GM12892 (cell line): ENCODE data around the gene FER.

Source experiments
- DNase-seq: peaks from one replicate; pipeline ENCODE4 v3.0.0; 2011; ENCODE audit not compliant: insufficient read length
- FAIRE-seq: peaks from 2 replicates; lab custom pipeline; 2011; peaks lifted over from hg19 to GRCh38; lab: Jason Lieb, UNC
- POLR2A ChIP-seq: IDR thresholded peaks from 2 replicates; pipeline ENCODE4 v1.6.1; 2011; ENCODE audit warnings: low read depth, low read length, control low read depth
- POLR2AphosphoS5 ChIP-seq: IDR thresholded peaks from 2 replicates; pipeline ENCODE4 v1.6.1; 2011; ENCODE audit warnings: low read depth, low read length, control low read depth
- TAF1 ChIP-seq: IDR thresholded peaks from 2 replicates; pipeline ENCODE4 v1.6.1; 2011; ENCODE audit warnings: low read depth, mild to moderate bottlenecking, control low read depth, low read length, borderline replicate concordance

Gene FER

DNA sequence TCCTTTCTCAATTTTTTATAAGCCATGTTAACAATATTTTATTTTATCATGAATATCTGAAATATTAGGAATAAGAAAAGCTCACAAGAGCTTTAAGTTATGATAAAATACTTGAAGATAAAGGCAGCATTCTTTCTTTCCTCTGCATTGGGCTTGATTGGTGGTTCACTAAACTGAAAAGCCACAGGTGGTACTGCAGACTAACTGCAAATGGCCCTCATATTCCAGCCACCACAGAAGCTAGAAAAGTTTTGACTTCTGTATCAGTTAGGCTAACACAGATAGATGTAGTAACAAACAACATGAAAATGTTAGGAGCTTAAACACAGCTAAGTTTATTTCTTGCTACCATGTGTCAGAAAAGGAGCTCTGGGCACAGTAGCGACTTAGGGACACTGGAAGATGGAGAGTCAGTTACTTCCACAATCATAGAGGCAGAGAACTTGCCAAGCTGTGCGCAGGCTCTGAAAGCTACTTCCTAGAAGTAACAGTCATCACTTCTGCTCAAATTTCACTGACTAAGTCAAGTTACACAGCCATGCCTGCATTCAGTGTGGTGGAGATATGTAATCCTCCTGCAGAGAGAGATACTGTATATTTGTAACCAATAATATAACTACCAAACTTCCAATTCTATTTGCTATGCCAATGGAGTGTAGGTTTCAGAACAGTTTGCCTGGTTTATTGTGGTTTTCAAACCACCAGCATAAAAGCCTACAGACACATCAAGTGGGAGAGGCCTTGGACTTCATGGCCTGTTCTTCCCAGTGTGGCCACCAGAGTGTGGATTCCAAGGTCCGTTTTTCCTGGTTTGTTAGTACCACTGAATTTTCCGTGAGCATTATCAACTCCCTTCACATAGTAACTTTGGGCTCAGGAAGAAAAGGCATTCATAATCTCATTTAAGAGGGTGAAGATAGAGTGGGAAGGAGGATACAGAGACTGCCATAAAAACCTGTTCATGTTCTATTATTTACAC, 393.8 kb downstream of the FER start:
- DNase-seq (no peak), FAIRE-seq (no peak)
- no peak for TF ChIP-seq POLR2A

DNA sequence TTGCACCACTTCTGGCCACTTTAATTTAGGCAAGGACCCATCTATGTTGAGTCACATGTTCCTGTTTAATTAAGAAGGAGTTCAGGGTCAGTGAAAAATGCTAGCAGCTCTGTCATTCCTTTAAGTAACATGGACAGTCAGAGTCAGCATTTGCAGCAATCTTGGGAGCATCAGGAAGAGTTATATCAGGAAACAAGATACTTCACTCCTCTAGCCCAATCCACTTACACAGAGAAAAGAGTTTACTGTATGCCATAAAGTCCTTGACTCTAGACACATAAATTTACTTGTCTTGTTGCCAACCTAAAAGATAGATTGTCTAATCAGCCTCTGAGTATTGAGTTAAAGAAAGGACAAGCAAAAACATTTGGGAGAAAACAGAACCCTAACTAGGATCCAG, 395.3 kb downstream of the FER start:
- TF ChIP-seq POLR2A (no peak), POLR2AphosphoS5 (no peak), TAF1 (no peak)
- FAIRE-seq (no peak), DNase-seq (no peak)

DNA sequence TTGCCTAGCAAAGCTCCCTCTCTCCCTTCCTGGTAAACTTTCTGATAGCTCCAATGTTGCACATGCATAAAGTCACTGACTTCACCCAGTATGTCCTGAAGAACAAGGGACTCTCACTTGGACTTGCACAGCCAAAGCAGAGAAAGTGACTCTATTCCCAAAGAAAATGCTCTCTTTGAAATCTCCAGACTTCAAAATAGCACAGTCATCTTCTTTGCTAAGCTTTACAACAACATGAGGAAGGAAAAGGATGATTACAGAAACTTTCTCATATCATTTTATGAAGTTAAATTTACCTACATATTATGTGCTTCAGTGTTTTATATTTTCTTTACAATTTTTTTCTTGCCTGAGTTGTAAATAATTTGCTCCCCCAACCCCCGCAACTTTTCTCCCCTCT, 397.4 kb downstream of the FER start:
- DNase-seq (no peak), FAIRE-seq (no peak)
- TF ChIP-seq POLR2AphosphoS5, result no peak
- no peak for TF ChIP-seq POLR2A
- no peak for TF ChIP-seq TAF1

DNA sequence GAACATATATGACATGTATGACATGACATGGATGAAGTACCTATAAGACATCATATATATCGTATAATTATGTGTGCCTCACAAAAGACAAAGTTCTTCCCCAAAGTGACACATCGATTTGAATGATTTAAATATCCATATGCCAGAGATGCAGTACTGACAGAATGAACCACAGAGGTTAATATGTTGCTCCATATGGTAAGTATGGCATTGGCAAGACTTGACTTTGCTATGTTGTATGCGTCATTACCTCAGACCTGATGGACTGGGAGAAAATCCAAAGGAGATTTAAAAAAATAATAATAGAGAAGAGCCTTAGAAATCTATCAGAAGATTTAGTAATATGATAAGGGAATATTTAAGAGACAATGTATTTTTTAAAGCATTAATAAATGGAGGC, 398.9 kb downstream of the FER start:
- TF ChIP-seq POLR2A (no peak), POLR2AphosphoS5 (no peak), TAF1 (no peak)
- DNase-seq (no peak), FAIRE-seq (no peak)

DNA sequence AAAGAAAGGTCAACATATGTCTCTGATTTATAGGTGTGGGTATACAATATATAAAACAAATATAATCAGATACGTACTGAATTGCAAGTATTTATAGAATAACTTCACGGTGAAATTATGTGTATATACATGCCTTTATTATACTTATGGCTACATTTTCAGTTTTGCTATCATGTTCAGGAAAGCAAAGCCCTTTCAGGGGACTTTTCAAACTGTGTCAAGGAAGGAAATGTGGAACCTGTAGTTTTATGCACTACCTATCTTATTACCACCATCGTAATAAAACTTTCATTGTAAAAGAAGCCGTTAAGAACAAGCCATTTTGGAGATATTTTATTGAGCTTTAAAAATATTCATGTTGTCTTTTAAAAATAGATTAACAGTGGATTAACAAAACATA, 404.9 kb downstream of the FER start:
- TF ChIP-seq TAF1, result no peak
- TF ChIP-seq POLR2A, result no peak
- no peak for TF ChIP-seq POLR2AphosphoS5
- FAIRE-seq, result no peak
- no peak for DNase-seq

DNA sequence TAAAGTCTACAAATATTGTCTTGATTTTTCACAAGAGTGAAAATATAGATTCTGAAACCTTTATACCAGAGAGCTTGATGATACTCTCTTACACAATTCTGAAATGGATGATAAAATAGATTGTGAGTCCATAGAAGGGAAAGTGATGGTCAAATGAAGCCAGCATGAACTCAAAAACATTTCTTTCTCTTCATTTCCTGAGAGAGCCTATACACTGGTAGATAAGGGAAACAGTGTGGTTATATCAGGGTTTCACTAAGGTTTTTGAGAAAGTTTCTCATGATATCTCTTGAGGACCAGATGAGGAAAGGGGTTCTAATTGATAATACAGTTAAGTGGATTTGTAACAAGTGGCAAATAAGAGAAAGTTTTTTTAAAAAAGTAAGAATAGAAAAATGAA, 407.9 kb downstream of the FER start:
- DNase-seq (no peak), FAIRE-seq (no peak)
- TF ChIP-seq TAF1 (no peak), POLR2A (no peak), POLR2AphosphoS5 (no peak)

DNA sequence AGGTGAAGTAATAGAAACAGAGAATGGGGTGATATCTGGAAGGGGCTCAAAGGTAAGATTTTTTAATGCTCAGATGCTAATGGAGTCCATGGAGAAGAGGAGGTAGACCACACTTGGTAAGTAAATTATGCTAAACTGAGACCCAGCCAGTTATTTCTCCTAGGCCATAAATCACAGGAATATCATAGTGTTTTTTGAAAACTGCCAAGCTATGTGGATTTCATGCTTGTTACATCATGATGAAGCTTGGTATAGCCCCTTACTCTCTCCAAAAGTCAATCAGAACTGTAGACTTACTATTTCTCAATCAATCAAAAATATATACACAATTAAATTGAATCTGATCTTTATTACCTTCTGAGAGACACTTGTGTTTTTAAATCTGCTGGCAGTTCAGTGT, 409.2 kb downstream of the FER start:
- FAIRE-seq (no peak), DNase-seq (no peak)
- TF ChIP-seq POLR2A, result no peak
- no peak for TF ChIP-seq POLR2AphosphoS5
- TF ChIP-seq TAF1, result no peak

DNA sequence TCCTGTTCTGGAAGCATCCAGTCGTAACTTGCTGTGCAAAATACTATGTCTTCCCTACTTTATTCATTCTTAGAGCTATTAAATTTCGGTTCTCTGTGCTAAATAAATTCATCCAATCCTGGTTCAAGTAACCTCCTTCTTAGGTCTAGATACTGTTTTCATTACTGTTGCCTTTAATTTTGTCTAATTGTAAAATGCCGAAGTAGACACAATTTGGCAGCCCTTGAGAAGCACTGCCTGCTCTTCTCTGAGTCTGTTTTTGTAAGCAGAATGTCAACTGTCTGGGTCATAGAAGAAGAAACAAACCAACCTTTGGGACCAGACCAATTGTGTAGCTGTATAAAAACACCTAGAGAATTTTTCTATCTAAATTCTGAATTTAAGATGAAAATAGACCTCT, 412.8 kb downstream of the FER start:
- DNase-seq (no peak), FAIRE-seq (no peak)
- no peak for TF ChIP-seq POLR2A
- TF ChIP-seq TAF1, result no peak

DNA sequence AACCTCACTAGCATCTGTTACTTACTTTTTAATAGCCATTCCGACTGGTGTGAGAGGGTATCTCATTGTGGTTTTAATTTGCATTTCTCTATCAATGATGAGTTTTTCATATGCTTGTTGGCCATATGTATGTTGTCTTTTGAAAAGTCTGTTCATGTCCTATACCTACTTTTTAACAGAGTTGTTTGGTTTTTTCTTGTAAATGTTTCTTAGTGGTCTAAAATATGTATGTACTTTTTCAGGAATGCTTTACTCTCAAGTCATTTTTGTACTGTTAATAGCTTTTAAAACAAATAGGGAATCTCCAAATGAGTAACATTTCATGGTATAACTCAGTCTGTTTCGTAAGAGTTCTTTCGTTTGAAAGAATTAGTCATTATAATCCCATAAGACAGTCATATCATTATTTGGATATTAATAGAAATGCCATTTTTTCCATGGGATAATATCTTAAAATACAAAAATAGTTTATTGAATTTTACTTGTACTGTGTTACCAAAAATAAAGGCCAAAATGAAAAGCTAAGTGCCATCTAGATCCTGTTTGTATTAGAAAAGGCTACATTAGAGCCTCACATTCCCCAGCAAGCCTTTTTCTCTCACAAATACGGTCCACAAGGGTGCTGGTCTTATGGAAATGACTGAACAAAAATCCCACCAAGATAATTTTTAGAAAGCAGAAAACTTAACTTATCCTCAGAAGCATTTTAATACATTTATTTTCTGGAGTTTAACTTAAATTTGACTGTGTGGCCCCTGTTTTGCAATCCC, 414.4 kb downstream of the FER start:
- TF ChIP-seq POLR2AphosphoS5, result no peak
- TF ChIP-seq POLR2A, result no peak
- no peak for TF ChIP-seq TAF1
- DNase-seq (no peak), FAIRE-seq (peak; percentile 33)

DNA sequence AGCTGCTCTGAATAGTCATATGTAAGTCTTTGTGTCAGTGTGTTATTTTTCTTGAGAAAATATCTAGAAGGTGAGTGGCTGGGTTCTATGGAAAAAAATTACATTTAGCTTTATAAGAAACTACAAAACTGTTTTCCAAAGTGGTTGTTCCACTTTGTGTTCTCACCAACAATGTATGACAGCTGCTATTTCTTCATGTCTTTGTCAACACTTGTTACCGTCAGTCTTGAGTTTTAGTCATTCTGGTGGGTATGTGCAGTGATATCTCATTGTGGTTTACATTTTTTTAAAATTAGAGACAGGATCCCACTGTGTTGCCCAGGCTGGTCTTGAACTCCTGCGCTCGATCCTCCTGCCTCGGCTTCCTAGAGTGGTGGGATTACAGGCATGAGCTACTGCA, 415.6 kb downstream of the FER start:
- FAIRE-seq (no peak), DNase-seq (no peak)
- TF ChIP-seq TAF1 (no peak), POLR2AphosphoS5 (no peak)

DNA sequence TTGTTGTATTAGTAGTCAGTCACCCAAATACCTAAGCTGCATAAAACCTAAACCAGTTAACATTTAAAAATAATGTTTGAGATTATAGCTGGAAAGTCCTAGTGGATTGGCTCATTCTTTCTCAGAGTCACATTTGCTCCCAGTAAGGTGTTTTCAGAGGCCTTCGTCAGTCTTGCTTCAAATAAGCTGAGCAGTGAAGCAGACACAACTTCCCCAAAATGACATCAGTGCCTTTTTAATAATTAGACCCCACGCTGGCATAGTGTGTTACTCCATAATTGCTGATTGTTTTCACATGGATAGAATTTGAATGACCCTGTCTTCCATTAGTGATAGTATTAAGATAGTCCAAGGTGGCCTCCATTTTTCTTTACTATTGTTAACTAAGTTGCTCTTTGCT, 416.3 kb downstream of the FER start:
- DNase-seq, result no peak
- no peak for FAIRE-seq
- TF ChIP-seq POLR2AphosphoS5, result no peak
- TF ChIP-seq TAF1, result no peak
- no peak for TF ChIP-seq POLR2A

DNA sequence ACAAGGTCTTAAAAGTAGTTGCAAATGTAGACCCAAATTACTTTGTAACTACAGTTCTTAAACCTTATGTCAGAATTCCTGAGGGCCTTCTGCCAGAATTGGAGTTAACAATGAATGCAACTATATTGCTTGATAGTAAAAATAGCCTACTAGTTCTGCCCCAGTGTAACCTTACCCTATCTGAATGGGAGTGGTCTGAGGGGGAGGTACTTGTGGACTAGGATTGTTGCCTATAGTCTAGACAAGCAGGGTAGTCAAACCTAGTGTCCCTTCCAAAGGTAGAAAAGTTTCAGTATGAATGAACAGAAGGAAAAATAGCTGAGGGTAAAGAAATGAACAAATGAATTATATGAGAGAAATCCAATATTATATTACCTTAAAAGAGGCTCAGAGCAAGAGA, 419.9 kb downstream of the FER start:
- DNase-seq (no peak), FAIRE-seq (no peak)
- TF ChIP-seq POLR2AphosphoS5 (no peak), TAF1 (no peak), POLR2A (no peak)
